DOHH2 (cell line): ENCODE data around the gene CPEB3.

Experiments
- H3F3A ChIP-seq: fragments of 200-600 bp; sonication (generic), shearing (Covaris generic); 2 replicates; pipeline ENCODE4 v1.6.0; 2016; ENCODE audit warnings: antibody characterized with exemption, mild to moderate bottlenecking; ENCODE audit not compliant: control insufficient read depth, insufficient read depth
- H3K27ac ChIP-seq: fragments of 200-600 bp; sonication (generic); 2 replicates; pipeline ENCODE4 v1.5.1; 2014; ENCODE audit warnings: low read depth, mild to moderate bottlenecking, low read length, moderate library complexity
- H3K27me3 ChIP-seq: fragments of 200-600 bp; sonication (generic); 2 replicates; pipeline ENCODE4 v1.6.1; 2014; ENCODE audit warnings: mild to moderate bottlenecking, low read length, mixed read lengths; ENCODE audit not compliant: control insufficient read depth
- H3K36me3 ChIP-seq: fragments of 200-600 bp; sonication (generic); 2 replicates; pipeline ENCODE4 v1.6.1; 2014; ENCODE audit warnings: mild to moderate bottlenecking, low read length, moderate library complexity, mixed read lengths; ENCODE audit not compliant: control insufficient read depth
- H3K4me1 ChIP-seq: fragments of 200-600 bp; sonication (generic); 2 replicates; pipeline ENCODE4 v1.6.1; 2014; ENCODE audit warnings: mild to moderate bottlenecking, low read length, mixed read lengths; ENCODE audit not compliant: control insufficient read depth
- H3K4me2 ChIP-seq: fragments of 200-600 bp; sonication (generic); 2 replicates; pipeline ENCODE4 v1.6.0; 2014; ENCODE audit warnings: mild to moderate bottlenecking, low read length, moderate library complexity
- H3K4me3 ChIP-seq: fragments of 200-600 bp; sonication (generic); 2 replicates; pipeline ENCODE4 v1.5.1; 2014; ENCODE audit warnings: mild to moderate bottlenecking, low read length, mixed read lengths
- H3K79me2 ChIP-seq: fragments of 200-600 bp; sonication (generic); 2 replicates; pipeline ENCODE4 v1.6.1; 2014; ENCODE audit warnings: mild to moderate bottlenecking, low read length, mixed read lengths; ENCODE audit not compliant: control insufficient read depth
- H3K9me2 ChIP-seq: fragments of 200-600 bp; sonication (generic); replicated peaks from 2 replicates; pipeline ENCODE4 v1.6.1; 2014; ENCODE audit warnings: mild to moderate bottlenecking, low read length, mixed read lengths; ENCODE audit not compliant: control insufficient read depth
- H3K9me3 ChIP-seq: fragments of 200-600 bp; sonication (generic); 2 replicates; pipeline ENCODE4 v1.6.1; 2014; ENCODE audit warnings: antibody characterized with exemption, low read length, mixed read lengths; ENCODE audit not compliant: control insufficient read depth, insufficient read depth
- H4K20me1 ChIP-seq: fragments of 200-600 bp; sonication (generic); 2 replicates; pipeline ENCODE4 v1.6.0; 2014; ENCODE audit warnings: low read depth, mild to moderate bottlenecking, antibody characterized with exemption, low read length, moderate library complexity; ENCODE audit not compliant: control insufficient read depth, insufficient read depth
- EZH2phosphoT487 ChIP-seq: fragments of 200-600 bp; sonication (generic); IDR thresholded peaks from 2 replicates; pipeline ENCODE4 v1.6.1; 2017; ENCODE audit warnings: borderline replicate concordance, mild to moderate bottlenecking, antibody characterized with exemption, low read length, moderate library complexity, mixed read lengths
- TF ChIP-seq, protein P1 (sequence below): fragments of 200-600 bp; sonication (generic); IDR thresholded peaks from one replicate; pipeline ENCODE4 v1.5.1; 2014; ENCODE audit warnings: antibody characterized with exemption, mild to moderate bottlenecking, low read depth, low read length; ENCODE audit not compliant: poor library complexity, severe bottlenecking

The CPEB3 gene

DNA sequence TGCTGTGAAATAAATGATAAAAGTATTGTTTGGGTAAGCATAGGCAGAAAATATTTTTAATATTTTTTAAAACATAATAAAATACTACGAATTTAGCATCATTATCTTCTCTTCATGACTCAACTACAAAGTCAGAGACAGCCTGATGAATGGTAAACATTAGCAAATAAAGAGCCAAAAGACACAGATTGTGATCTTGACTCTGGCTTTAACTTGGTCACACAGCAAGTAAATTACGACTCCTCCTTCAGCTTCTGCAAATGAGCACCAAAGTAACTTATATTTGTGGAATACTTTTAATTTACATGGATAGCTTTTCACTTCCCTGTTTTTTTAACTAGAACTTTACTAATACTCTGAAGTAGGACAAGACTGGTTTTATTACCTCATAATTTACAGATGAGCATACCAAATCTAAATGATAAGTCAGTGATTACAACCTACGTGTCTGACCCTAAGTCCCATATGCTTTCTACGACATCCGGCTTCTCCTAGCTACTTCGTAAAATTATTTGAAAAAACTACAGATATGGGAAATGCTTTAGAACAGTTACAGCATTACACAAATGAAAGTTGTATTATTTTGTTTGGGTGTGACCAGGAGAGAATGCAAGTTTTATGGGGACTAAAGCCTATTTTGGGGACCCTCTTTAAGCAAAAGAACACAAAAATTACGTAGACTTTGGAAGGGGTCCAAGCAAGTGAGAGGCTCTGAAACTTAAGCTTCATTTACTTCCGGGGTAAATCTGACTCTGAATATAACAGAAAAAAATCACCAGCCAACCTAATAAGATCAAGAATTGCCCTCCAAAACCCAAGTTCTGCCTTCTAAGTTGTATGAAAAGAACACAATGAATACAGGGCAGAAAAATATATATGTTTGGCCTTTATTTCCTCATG is 133.8 kb downstream of the CPEB3 start:
- Histone ChIP-seq H3K36me3 (no peaks in the 10 kb centered on the region), H4K20me1 (no peaks in the 10 kb centered on the region), H3K4me2 (no peak overlapping the region), H3F3A (no peaks in the 10 kb centered on the region), H3K9me3 (no peaks in the 10 kb centered on the region), H3K9me2 (no peaks in the 10 kb centered on the region), H3K27me3 (no peaks in the 10 kb centered on the region), H3K27ac (no peak overlapping the region), H3K4me3 (no peak overlapping the region), H3K79me2 (no peaks in the 10 kb centered on the region), H3K4me1 (0 out of 2 replicates have a peak, but pooled peaks cover 3% of the 10 kb centered on the region)
- no peak for TF ChIP-seq EZH2phosphoT487
- TF ChIP-seq, protein P1, sequence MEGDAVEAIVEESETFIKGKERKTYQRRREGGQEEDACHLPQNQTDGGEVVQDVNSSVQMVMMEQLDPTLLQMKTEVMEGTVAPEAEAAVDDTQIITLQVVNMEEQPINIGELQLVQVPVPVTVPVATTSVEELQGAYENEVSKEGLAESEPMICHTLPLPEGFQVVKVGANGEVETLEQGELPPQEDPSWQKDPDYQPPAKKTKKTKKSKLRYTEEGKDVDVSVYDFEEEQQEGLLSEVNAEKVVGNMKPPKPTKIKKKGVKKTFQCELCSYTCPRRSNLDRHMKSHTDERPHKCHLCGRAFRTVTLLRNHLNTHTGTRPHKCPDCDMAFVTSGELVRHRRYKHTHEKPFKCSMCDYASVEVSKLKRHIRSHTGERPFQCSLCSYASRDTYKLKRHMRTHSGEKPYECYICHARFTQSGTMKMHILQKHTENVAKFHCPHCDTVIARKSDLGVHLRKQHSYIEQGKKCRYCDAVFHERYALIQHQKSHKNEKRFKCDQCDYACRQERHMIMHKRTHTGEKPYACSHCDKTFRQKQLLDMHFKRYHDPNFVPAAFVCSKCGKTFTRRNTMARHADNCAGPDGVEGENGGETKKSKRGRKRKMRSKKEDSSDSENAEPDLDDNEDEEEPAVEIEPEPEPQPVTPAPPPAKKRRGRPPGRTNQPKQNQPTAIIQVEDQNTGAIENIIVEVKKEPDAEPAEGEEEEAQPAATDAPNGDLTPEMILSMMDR: no peak

DNA sequence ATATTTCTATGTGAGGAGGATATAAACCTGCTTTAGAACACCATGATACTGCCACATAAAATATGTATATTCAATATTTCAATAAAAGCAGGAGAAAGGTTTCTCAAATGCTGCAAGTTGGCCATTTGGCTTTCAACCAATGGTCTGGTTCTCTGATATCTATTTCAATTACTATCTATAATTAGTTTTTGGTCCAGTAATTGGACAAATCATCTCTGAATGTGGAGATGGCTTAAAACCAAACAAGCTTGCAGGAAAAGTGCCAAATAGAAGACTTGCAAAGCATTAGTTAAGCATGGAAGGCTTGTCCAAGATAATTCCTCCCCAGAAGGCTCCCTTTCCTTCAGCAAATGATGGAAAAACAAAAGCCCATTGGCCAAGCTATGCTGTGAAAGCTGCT is 140.1 kb downstream of the CPEB3 start:
- H3K4me2 ChIP-seq: no peak overlapping the region
- no peak for TF ChIP-seq EZH2phosphoT487
- TF ChIP-seq, protein P1: no peak
- no peaks in the 10 kb centered on the region for H3K9me2 ChIP-seq
- no peak overlapping the region for H3K27ac ChIP-seq
- peaks cover 22% of the 10 kb centered on the region for H3K4me1 ChIP-seq
- no peaks in the 10 kb centered on the region for H4K20me1 ChIP-seq
- H3K9me3 ChIP-seq: no peaks in the 10 kb centered on the region
- H3K4me3 ChIP-seq: no peak overlapping the region
- no peaks in the 10 kb centered on the region for H3K36me3 ChIP-seq
- H3F3A ChIP-seq: no peaks in the 10 kb centered on the region
- no peaks in the 10 kb centered on the region for H3K79me2 ChIP-seq
- H3K27me3 ChIP-seq: no peaks in the 10 kb centered on the region

DNA sequence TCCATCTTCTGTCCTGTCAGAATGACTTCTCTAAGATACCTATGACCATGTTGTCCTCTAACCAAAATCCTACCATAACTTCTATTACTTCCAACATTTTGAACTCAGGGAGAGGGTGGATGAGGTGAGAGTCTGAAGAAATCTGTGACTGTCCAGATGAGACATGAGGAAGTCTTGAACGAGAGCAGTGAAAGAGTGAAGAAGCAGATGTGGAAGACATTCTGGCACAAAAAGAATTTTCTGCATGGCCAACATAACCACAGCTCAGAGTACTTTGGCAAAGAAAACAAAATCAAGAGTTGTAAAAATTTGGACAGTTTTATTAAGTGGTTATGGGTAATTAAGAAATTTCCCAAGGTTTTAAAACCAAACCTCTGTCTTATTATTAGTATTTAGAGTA is 141.6 kb downstream of the CPEB3 start:
- H3K9me2 ChIP-seq: no peaks in the 10 kb centered on the region
- no peak overlapping the region for H3K4me2 ChIP-seq
- H3K27me3 ChIP-seq: no peaks in the 10 kb centered on the region
- H3K27ac ChIP-seq: no peak overlapping the region
- no peak overlapping the region for H3K4me3 ChIP-seq
- H3K79me2 ChIP-seq: no peaks in the 10 kb centered on the region
- H3K9me3 ChIP-seq: no peaks in the 10 kb centered on the region
- no peaks in the 10 kb centered on the region for H4K20me1 ChIP-seq
- H3F3A ChIP-seq: no peaks in the 10 kb centered on the region
- H3K4me1 ChIP-seq: peaks cover 36% of the 10 kb centered on the region
- no peak for TF ChIP-seq EZH2phosphoT487
- TF ChIP-seq, protein P1: no peak
- H3K36me3 ChIP-seq: no peaks in the 10 kb centered on the region
